MM.1S (cell line): ENCODE results near the gene KIF16B.

Experiments
- EZH2 ChIP-seq: fragments of 300-600 bp; sonication (generic); optimal IDR thresholded peaks from 2 replicates; pipeline ENCODE3; 2017; ENCODE audit warnings: low read depth, mild to moderate bottlenecking, antibody characterized with exemption, low read length, mixed read lengths
- TF ChIP-seq, protein P1 (sequence below): fragments of 300-600 bp; sonication (generic); IDR thresholded peaks from 2 replicates; pipeline ENCODE4 v1.5.1; 2016; ENCODE audit warnings: antibody characterized with exemption, low read length, mixed read lengths

DNA sequence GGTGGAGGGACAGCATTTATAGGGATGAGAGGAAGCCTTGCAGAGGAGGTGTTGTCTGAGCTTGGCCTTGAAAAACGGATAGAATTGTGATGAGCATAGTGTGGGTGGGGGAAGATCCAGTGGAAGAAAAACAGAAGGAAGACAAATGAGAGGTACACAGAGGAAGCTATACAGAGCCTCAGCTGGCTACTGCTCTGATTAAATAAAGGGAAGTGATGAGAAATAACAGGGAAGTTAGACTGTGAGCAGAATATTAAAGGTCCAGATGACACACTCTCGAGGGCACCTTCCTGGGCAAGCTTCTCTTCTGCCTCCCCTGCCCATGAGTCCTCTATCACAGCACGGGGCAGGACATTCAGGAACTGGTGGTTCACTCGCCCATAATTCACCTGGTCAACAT, 182.3 kb downstream of the KIF16B start:
- TF ChIP-seq, protein P1, sequence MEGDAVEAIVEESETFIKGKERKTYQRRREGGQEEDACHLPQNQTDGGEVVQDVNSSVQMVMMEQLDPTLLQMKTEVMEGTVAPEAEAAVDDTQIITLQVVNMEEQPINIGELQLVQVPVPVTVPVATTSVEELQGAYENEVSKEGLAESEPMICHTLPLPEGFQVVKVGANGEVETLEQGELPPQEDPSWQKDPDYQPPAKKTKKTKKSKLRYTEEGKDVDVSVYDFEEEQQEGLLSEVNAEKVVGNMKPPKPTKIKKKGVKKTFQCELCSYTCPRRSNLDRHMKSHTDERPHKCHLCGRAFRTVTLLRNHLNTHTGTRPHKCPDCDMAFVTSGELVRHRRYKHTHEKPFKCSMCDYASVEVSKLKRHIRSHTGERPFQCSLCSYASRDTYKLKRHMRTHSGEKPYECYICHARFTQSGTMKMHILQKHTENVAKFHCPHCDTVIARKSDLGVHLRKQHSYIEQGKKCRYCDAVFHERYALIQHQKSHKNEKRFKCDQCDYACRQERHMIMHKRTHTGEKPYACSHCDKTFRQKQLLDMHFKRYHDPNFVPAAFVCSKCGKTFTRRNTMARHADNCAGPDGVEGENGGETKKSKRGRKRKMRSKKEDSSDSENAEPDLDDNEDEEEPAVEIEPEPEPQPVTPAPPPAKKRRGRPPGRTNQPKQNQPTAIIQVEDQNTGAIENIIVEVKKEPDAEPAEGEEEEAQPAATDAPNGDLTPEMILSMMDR: no peak
- no peak for TF ChIP-seq EZH2
